ENCODE data around the gene PSTPIP2. TPM values are rescaled to one million over a fixed set of nuclear protein-coding genes. Genes with fewer than 3 reads are reported as not detected.

Gene PSTPIP2
- total RNA-seq, 4 donors from 2014 or later: 0.59 to 5.9 (median 3.2) TPM

- no peak for DNase-seq
- H3K4me3 ChIP-seq: no peak overlapping the region
- H3K27ac ChIP-seq: no peak overlapping the region
- no peaks in the 10 kb centered on the region for H3K4me1 ChIP-seq
- H3K36me3 ChIP-seq: no peaks in the 10 kb centered on the region
- intact Hi-C loops (cut with DNase I; ENCODE audit: low total_unique reads): no loop called here
- TF ChIP-seq POLR2A (IDR thresholded peaks at IDR 0.05): no peak
- no peak for TF ChIP-seq CTCF (IDR thresholded peaks at IDR 0.05)
- H3K27me3 ChIP-seq: no peaks in the 10 kb centered on the region
- no peaks in the 10 kb centered on the region for H3K9me3 ChIP-seq
Measured at GRCh38 chr18:45938488-45938935, 133.5 kb downstream of the PSTPIP2 start.

- Histone ChIP-seq H3K9me3 (no peaks in the 10 kb centered on the region), H3K4me3 (no peak overlapping the region), H3K4me1 (no peaks in the 10 kb centered on the region), H3K27me3 (no peaks in the 10 kb centered on the region), H3K36me3 (no peaks in the 10 kb centered on the region), H3K27ac (no peak overlapping the region)
- no peak for DNase-seq
- intact Hi-C loops (cut with DNase I; ENCODE audit: low total_unique reads): no loop called here
- TF ChIP-seq POLR2A (IDR thresholded peaks at IDR 0.05): no peak
- no peak for TF ChIP-seq CTCF (IDR thresholded peaks at IDR 0.05)
Measured at GRCh38 chr18:45935591-45936335, 136.3 kb downstream of the PSTPIP2 start.

Small RNA genes within 50 kb of the gene (small RNA-seq; reads per million reads assigned to genes)
- gene RN7SKP26: not detected
- gene RNU6-1278P: not detected
- not detected for gene RNY4P37

Other genes with a start within 250 kb of the PSTPIP2 start
- gene SIGLEC15, start 246.6 kb downstream of the PSTPIP2 start, total RNA-seq: 1 to 10 TPM in 1 of 4 donors, not detected in 3; 2.8 TPM
- 10 to 100 TPM; 13.6 to 43.4 (median 21.8) TPM for gene EPG5, start 104.9 kb downstream of the PSTPIP2 start, total RNA-seq
- gene ATP5F1A, start 26.0 kb upstream of the PSTPIP2 start, total RNA-seq: 100 to 1,000 TPM; 130 to 712 (median 221) TPM
- gene HAUS1, start 32.1 kb upstream of the PSTPIP2 start, total RNA-seq: 10 to 100 TPM; 21.5 to 47.8 (median 36.1) TPM

Data from uterus (tissue), 4 donors.